ENCODE measurements around the gene PARD3B.

The PARD3B gene

GRCh38 chr2:205069928-205070327, 524.7 kb downstream of the PARD3B start:
- DNase-seq (ENCODE audit: low read depth): no peak
- TF ChIP-seq, protein P1, sequence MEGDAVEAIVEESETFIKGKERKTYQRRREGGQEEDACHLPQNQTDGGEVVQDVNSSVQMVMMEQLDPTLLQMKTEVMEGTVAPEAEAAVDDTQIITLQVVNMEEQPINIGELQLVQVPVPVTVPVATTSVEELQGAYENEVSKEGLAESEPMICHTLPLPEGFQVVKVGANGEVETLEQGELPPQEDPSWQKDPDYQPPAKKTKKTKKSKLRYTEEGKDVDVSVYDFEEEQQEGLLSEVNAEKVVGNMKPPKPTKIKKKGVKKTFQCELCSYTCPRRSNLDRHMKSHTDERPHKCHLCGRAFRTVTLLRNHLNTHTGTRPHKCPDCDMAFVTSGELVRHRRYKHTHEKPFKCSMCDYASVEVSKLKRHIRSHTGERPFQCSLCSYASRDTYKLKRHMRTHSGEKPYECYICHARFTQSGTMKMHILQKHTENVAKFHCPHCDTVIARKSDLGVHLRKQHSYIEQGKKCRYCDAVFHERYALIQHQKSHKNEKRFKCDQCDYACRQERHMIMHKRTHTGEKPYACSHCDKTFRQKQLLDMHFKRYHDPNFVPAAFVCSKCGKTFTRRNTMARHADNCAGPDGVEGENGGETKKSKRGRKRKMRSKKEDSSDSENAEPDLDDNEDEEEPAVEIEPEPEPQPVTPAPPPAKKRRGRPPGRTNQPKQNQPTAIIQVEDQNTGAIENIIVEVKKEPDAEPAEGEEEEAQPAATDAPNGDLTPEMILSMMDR (IDR thresholded peaks at IDR 0.05; ENCODE audit: insufficient read depth, low read depth, low read length, missing control alignments): no peak
- H3K4me3 ChIP-seq (ENCODE audit: low read depth, low read length): no peak overlapping the region

GRCh38 chr2:205070889-205071288, 525.6 kb downstream of the PARD3B start:
- DNase-seq (ENCODE audit: low read depth): no peak
- H3K4me3 ChIP-seq (ENCODE audit: low read depth, low read length): no peak overlapping the region
- TF ChIP-seq, protein P1 (IDR thresholded peaks at IDR 0.05; ENCODE audit: insufficient read depth, low read depth, low read length, missing control alignments): no peak

DNA sequence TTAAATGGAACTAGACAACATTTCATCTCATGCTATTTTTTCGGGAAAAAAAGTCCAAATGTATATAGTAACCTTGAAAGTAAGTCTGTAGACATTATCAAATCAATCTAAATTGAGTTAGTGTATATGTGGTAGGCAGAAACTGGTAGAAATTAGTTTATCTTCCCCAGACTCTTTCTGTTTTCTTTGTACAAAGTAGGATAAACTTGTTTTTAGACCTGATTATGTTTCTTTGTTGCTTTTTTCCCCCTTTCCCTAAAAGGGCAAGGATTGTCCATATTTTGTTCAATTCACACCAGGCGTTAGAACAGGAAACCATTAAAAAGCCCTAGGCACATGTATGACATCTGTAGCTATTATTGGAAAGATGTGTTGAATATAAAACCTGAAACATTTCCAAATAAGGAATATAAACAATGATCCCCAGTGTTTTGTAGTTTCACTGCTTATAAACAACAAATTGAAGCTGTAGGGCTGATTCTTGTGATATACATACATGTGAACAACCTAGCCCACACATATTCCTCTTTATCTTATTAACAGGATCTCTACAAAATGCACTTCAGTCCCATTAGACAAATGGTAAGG, 528.3 kb downstream of the PARD3B start:
- TF ChIP-seq, protein P1 (IDR thresholded peaks at IDR 0.05; ENCODE audit: insufficient read depth, low read depth, low read length, missing control alignments): no peak
- H3K4me3 ChIP-seq (ENCODE audit: low read depth, low read length): no peak overlapping the region
- no peak for DNase-seq (ENCODE audit: low read depth)

- no peak for DNase-seq (ENCODE audit: low read depth)
- TF ChIP-seq, protein P1 (IDR thresholded peaks at IDR 0.05; ENCODE audit: insufficient read depth, low read depth, low read length, missing control alignments): no peak
- no peak overlapping the region for H3K4me3 ChIP-seq (ENCODE audit: low read depth, low read length)
Measured at GRCh38 chr2:205076405-205076804, 531.1 kb downstream of the PARD3B start.

DNA sequence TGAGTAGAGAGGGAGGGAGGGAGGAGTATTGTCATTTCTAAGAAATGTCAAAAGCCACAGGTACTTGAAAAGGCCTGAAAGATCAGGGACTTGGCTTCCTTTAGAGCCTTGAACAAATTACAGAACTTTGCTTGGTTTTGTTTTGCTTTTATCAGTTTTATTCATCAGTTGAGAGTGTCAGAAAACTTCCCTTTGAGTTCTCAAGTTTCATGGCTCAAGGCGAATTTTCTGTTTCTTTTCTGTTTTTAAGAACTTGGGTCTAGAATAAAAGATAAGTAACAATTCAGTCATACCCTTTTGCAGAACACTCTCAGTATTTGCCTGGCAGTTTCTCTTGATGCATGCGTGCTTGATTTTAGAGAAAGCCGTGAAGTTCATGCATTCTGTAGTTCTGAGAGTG, 531.9 kb downstream of the PARD3B start:
- no peak overlapping the region for H3K4me3 ChIP-seq (ENCODE audit: low read depth, low read length)
- TF ChIP-seq, protein P1 (IDR thresholded peaks at IDR 0.05; ENCODE audit: insufficient read depth, low read depth, low read length, missing control alignments): no peak
- no peak for DNase-seq (ENCODE audit: low read depth)

- no peak overlapping the region for H3K4me3 ChIP-seq (ENCODE audit: low read depth, low read length)
- TF ChIP-seq, protein P1 (IDR thresholded peaks at IDR 0.05; ENCODE audit: insufficient read depth, low read depth, low read length, missing control alignments): no peak
- no peak for DNase-seq (ENCODE audit: low read depth)
Measured at GRCh38 chr2:205078762-205079161, 533.5 kb downstream of the PARD3B start.

DNA sequence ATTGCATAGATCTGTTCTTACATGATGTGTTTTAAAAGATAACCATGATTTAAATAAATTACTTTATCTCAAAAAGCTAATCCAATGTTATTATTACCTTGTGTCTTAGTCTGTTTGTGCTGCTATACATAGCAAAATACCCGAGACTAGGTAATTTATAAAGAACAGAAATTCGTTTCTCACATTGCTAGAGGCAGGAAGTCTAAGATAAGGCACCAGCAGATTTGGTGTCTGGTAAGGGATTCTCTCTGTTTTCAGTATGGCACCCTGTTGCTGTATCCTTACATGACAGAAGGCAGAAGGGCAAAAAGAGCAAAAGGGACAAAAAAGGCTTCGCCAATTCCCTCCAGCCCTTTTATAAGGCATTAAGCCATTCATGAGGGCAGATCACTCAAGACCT, 533.9 kb downstream of the PARD3B start:
- TF ChIP-seq, protein P1 (IDR thresholded peaks at IDR 0.05; ENCODE audit: insufficient read depth, low read depth, low read length, missing control alignments): no peak
- DNase-seq (ENCODE audit: low read depth): no peak
- no peak overlapping the region for H3K4me3 ChIP-seq (ENCODE audit: low read depth, low read length)

Data from GM12865 (cell line).